ENCODE measurements around the gene RNPS1.

RNPS1 gene

DNA sequence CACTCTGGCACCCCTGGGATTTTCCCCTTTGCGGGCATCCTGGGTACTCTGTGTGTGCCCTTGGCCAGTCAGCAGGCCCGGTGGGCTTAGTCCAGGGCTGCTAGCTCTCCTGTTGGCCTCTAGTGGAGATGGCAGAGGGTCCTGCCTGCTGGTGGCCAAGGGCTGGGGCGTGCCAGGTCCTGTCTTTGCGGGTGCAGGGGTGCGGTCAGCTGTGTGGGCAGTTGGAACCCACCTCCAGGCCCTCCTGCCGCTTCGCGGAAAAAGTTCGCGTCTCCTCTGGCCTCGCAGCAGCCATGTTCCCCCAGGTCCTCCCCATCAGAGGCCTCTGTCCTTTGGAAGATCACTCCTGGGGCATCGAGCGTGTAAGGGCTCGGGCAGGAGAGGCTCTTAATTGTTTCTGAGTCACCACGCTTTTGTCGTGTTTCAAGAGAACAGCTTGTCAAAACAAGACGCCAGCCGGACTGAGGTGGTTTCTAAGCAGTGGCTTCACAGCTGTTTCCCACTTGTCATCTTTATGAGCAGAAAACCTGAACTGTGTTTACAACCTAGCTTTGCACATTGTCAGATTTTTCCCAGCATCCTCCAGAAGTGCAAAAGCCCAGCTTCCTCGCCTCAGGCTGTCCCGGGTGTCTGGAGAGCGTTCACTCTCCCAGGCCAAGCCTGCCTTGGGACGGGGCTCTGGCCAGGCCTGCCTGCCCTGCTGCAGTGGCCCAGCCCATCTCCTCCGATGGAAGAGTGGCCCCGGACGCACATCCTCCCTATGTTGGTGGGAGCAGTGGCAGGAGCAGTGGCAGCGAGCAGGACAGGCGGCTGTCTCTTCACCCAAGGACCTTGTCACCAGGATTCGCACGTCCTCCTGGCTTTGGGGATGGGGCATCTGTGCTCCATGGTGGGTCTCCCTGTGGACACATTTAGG is 36.7 kb downstream of the RNPS1 start:
- Histone ChIP-seq H3K79me2 (peaks cover 9% of the 10 kb centered on the region), H3K4me1 (no peaks in the 10 kb centered on the region), H3K9ac (no peak overlapping the region), H3K4me3 (ENCODE audit: low read depth, low read length) (no peak overlapping the region), H3K4me2 (ENCODE audit: low read length) (no peak overlapping the region), H3K36me3 (ENCODE audit: control insufficient read depth, insufficient read depth, low read length) (no peaks in the 10 kb centered on the region), H3K27ac (no peak overlapping the region), H3K27me3 (ENCODE audit: control insufficient read depth, insufficient read depth, low read length) (no peaks in the 10 kb centered on the region), H3K9me3 (ENCODE audit: control insufficient read depth, low read length) (no peaks in the 10 kb centered on the region), H2AFZ (no peak overlapping the region)
- TF ChIP-seq, protein P1, sequence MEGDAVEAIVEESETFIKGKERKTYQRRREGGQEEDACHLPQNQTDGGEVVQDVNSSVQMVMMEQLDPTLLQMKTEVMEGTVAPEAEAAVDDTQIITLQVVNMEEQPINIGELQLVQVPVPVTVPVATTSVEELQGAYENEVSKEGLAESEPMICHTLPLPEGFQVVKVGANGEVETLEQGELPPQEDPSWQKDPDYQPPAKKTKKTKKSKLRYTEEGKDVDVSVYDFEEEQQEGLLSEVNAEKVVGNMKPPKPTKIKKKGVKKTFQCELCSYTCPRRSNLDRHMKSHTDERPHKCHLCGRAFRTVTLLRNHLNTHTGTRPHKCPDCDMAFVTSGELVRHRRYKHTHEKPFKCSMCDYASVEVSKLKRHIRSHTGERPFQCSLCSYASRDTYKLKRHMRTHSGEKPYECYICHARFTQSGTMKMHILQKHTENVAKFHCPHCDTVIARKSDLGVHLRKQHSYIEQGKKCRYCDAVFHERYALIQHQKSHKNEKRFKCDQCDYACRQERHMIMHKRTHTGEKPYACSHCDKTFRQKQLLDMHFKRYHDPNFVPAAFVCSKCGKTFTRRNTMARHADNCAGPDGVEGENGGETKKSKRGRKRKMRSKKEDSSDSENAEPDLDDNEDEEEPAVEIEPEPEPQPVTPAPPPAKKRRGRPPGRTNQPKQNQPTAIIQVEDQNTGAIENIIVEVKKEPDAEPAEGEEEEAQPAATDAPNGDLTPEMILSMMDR (IDR thresholded peaks at IDR 0.05) = no peak

DNA sequence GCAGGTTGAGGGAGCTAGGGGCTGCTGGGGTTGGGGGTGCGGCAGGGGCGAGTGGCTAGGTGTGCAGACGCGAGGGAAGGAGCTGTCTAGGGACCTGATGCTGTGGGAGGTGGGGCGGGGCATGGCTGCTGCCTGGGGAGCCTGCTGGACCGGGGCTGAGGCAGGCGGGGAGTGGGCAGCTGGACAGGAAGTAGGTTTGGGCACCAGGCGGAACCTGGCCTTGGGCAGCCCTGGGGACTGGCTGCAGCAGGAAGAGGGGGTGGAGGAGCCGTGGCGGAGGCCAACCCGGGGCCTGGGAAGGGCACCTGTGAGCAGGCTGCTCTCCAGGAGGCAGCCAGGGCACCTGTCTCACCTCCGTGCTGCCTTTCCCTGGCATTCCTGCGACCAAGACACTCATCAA is 37.5 kb downstream of the RNPS1 start:
- TF ChIP-seq, protein P1 (IDR thresholded peaks at IDR 0.05) = no peak
- Histone ChIP-seq H3K27me3 (ENCODE audit: control insufficient read depth, insufficient read depth, low read length) (no peaks in the 10 kb centered on the region), H3K36me3 (ENCODE audit: control insufficient read depth, insufficient read depth, low read length) (no peaks in the 10 kb centered on the region)

DNA sequence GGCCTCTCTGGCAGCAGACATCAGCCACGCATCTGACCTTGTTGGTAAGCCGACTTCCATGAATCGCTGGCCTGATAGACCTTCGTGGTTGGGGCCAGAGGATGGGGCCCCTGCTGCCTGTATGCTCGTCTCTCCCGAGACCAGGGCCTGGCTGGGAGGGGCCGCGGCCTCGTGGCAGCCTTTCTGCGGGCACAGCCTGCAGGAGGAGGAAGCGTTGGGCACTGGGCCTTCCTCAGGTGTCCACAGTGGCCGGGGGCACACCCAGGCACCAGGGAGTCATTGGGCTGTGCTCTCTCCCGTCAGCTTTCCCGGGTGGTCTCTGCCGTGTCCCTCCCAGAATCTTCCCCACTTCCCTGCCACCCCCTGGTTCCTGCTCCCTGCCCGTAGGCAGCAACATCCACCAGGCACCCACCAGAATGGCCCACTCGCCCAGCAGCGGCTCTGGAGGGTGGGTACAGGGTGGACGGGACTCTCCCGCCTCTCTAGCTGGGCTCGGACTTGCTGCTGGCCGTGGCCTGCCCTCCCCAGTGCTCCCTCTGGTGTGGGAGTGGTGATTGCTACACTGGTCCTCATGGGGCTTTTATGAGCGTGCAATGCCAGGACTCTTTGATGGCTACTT is 38.2 kb downstream of the RNPS1 start:
- TF ChIP-seq, protein P1 (IDR thresholded peaks at IDR 0.05) = no peak
- Histone ChIP-seq H2AFZ (no peak overlapping the region), H3K4me1 (no peaks in the 10 kb centered on the region), H3K27me3 (ENCODE audit: control insufficient read depth, insufficient read depth, low read length) (no peaks in the 10 kb centered on the region), H3K79me2 (peaks cover 20% of the 10 kb centered on the region), H3K9me3 (ENCODE audit: control insufficient read depth, low read length) (no peaks in the 10 kb centered on the region), H3K9ac (no peak overlapping the region), H3K4me2 (ENCODE audit: low read length) (no peak overlapping the region), H3K27ac (no peak overlapping the region), H3K36me3 (ENCODE audit: control insufficient read depth, insufficient read depth, low read length) (no peaks in the 10 kb centered on the region), H3K4me3 (ENCODE audit: low read depth, low read length) (no peak overlapping the region)

More for the DNA sequence above, 37.5 kb downstream of the RNPS1 start:
- H3K4me2 ChIP-seq (ENCODE audit: low read length) = no peak overlapping the region
- H3K4me1 ChIP-seq = no peaks in the 10 kb centered on the region
- no peak overlapping the region for H3K4me3 ChIP-seq (ENCODE audit: low read depth, low read length)
- H3K9ac ChIP-seq = no peak overlapping the region
- no peak overlapping the region for H2AFZ ChIP-seq
- H3K9me3 ChIP-seq (ENCODE audit: control insufficient read depth, low read length) = no peaks in the 10 kb centered on the region
- peaks cover 14% of the 10 kb centered on the region for H3K79me2 ChIP-seq
- H3K27ac ChIP-seq = no peak overlapping the region

DNA sequence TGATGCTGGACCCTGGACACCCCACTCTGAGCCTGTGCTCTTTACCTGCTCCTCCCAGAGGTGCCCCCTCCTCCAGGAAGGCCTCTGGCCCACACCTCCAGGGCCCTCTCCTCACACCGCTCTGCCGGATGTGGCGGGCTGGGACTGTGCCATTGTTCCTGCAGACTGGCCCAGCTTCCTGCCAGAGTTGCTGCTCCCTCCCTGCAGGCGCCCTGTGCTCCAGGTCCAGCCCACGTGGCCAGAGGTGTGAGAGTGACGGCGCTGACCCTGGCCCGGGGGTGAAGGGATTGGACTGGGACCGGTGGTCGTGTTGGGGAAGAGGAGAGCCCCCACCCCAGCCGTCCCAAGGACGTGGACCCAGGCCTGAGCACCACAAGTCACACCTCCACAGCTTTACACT is 38.8 kb downstream of the RNPS1 start:
- Histone ChIP-seq H3K27me3 (ENCODE audit: control insufficient read depth, insufficient read depth, low read length) (no peaks in the 10 kb centered on the region), H3K27ac (no peak overlapping the region), H3K4me2 (ENCODE audit: low read length) (no peak overlapping the region), H3K36me3 (ENCODE audit: control insufficient read depth, insufficient read depth, low read length) (no peaks in the 10 kb centered on the region), H3K9me3 (ENCODE audit: control insufficient read depth, low read length) (no peaks in the 10 kb centered on the region), H2AFZ (no peak overlapping the region), H3K9ac (no peak overlapping the region), H3K79me2 (peaks cover 26% of the 10 kb centered on the region), H3K4me3 (ENCODE audit: low read depth, low read length) (no peak overlapping the region), H3K4me1 (no peaks in the 10 kb centered on the region)
- TF ChIP-seq, protein P1 (IDR thresholded peaks at IDR 0.05) = no peak
